ENCODE measurements around the gene LMOD2. TPM values are rescaled to one million over a fixed set of nuclear protein-coding genes. Genes with fewer than 3 reads are reported as not detected.

LMOD2 gene
- total and polyA plus RNA-seq, 9 of the 15 experiments (the other 6 are each of a cell fraction or from before 2014, with no cell fraction given), result 0.04 TPM; not detected in 8

- DNase-seq (ENCODE audit: extremely low read depth in 1 of 4, low spot score in 3 of 4), result no peak
- Histone ChIP-seq H3K4me2 (ENCODE audit: insufficient read depth, low read length) (no peak overlapping the region), H2AFZ (ENCODE audit: low read depth, low read length) (no peak overlapping the region), H3K9ac (ENCODE audit: insufficient read depth in 1 of 2, low read depth in 2 of 2, low read length in 2 of 2) (no peak overlapping the region), H3K4me3 (no peak overlapping the region), H3K4me1 (replicated peaks in 1 of 2; ENCODE audit: control insufficient read depth in 2 of 2, insufficient read depth in 2 of 2, low read length in 2 of 2) (no peaks in the 10 kb centered on the region; a peak in 1 of 5 replicates), H3K27me3 (ENCODE audit: control insufficient read depth in 2 of 2, insufficient read depth in 2 of 2, low read length in 2 of 2) (peaks cover 4 to 11% of the 10 kb centered on the region in 2 experiments; a peak in 4 of 5 replicates), H3K79me2 (ENCODE audit: control insufficient read depth, insufficient read depth, low read length) (no peaks in the 10 kb centered on the region), H3K36me3 (ENCODE audit: control insufficient read depth, insufficient read depth, low read length) (no peaks in the 10 kb centered on the region), H3K9me1 (ENCODE audit: control insufficient read depth, insufficient read depth, low read length) (no peaks in the 10 kb centered on the region), H3K27ac (ENCODE audit: extremely low read depth, low read depth, low read length) (no peak overlapping the region), H4K20me1 (replicated peaks; ENCODE audit: control insufficient read depth, insufficient read depth, low read length) (no peaks in the 10 kb centered on the region), H3K9me3 (replicated peaks; ENCODE audit: control insufficient read depth, insufficient read depth, low read depth, low read length) (no peaks in the 10 kb centered on the region)
- 7% methylated on average over 6 of the region's 6 CpGs for WGBS (ENCODE audit: insufficient coverage, low coverage, missing lambda C conversion rate)
- CTCF ChIA-PET (ENCODE audit: low intra/inter-chr PET ratio), result no interaction called here
- BruUV-seq (replicated peaks), result no TSS peak
- POLR2A ChIA-PET, result interaction anchor here (1.1 to 1.5 kb wide), 4 partner anchors 8 to 12 kb away, joined by 3 to 4 read pairs (median 4); no protein-coding TSS in a partner anchor
- intact Hi-C loops (cut with micrococcal nuclease) (no loop called here), in situ Hi-C loops (cut with MboI) (no loop called here)
- TF ChIP-seq MTA3 (IDR thresholded peaks at IDR 0.05; ENCODE audit: borderline replicate concordance) (no peak), HSF4 (CRISPR knock-in tag; IDR thresholded peaks at IDR 0.05; ENCODE audit: borderline replicate concordance) (no peak), ZNF146 (CRISPR knock-in tag; IDR thresholded peaks at IDR 0.05; ENCODE audit: unreplicated experiment) (no peak), ZC3H4 (CRISPR knock-in tag; IDR thresholded peaks at IDR 0.05; ENCODE audit: borderline replicate concordance) (no peak), ZNF384 (IDR thresholded peaks at IDR 0.05; ENCODE audit: low read depth, low read length) (no peak), SP2 (IDR thresholded peaks at IDR 0.05; ENCODE audit: extremely low read depth, low read depth, low read length, poor library complexity, severe bottlenecking) (no peak), TFAM (CRISPR knock-in tag; conservative IDR thresholded peaks at IDR 0.05) (no peak), TSC22D4 (tag; IDR thresholded peaks at IDR 0.05) (no peak), RBM14 (IDR thresholded peaks at IDR 0.05; ENCODE audit: borderline replicate concordance, insufficient read depth, low read depth, low read length) (no peak), NR2C2 (CRISPR knock-in tag; IDR thresholded peaks at IDR 0.05) (no peak), NR2C2 (tag; IDR thresholded peaks at IDR 0.05) (no peak), ETV1 (tag; conservative IDR thresholded peaks at IDR 0.05; ENCODE audit: low read depth) (no peak), ZZZ3 (IDR thresholded peaks at IDR 0.05) (no peak), POLR3A (IDR thresholded peaks at IDR 0.05; ENCODE audit: borderline replicate concordance, extremely low read depth, insufficient read depth, insufficient read length) (no peak), NFYB (IDR thresholded peaks at IDR 0.05; ENCODE audit: extremely low read depth, insufficient read length) (no peak), SMARCA4 (IDR thresholded peaks at IDR 0.05) (no peak), LARP7 (IDR thresholded peaks at IDR 0.05) (no peak), POLR2G (IDR thresholded peaks at IDR 0.05; ENCODE audit: low read depth, low read length) (no peak), EP300 (IDR thresholded peaks at IDR 0.05; ENCODE audit: low read length) (no peak)
- TF ChIP-seq, protein P1, sequence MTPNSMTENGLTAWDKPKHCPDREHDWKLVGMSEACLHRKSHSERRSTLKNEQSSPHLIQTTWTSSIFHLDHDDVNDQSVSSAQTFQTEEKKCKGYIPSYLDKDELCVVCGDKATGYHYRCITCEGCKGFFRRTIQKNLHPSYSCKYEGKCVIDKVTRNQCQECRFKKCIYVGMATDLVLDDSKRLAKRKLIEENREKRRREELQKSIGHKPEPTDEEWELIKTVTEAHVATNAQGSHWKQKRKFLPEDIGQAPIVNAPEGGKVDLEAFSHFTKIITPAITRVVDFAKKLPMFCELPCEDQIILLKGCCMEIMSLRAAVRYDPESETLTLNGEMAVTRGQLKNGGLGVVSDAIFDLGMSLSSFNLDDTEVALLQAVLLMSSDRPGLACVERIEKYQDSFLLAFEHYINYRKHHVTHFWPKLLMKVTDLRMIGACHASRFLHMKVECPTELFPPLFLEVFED (CRISPR knock-in tag; conservative IDR thresholded peaks at IDR 0.05), result no peak
- TF ChIP-seq, protein P2, sequence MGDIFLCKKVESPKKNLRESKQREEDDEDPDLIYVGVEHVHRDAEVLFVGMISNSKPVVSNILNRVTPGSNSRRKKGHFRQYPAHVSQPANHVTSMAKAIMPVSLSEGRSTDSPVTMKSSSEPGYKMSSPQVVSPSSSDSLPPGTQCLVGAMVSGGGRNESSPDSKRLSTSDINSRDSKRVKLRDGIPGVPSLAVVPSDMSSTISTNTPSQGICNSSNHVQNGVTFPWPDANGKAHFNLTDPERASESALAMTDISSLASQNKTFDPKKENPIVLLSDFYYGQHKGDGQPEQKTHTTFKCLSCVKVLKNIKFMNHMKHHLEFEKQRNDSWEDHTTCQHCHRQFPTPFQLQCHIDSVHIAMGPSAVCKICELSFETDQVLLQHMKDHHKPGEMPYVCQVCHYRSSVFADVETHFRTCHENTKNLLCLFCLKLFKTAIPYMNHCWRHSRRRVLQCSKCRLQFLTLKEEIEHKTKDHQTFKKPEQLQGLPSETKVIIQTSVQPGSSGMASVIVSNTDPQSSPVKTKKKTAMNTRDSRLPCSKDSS (IDR thresholded peaks at IDR 0.05; ENCODE audit: low read depth, partially characterized antibody), result no peak
- no peak for FAIRE-seq
- ATAC-seq, result no peak
Observed at GRCh38 chr7:123656544-123657303, 1.1 kb downstream of the LMOD2 start.
